ENCODE results near the gene SKAP1.

GRCh38 chr17:48432820-48433775 lies 3.1 kb upstream of the SKAP1 start:
- TF ChIP-seq CTCF (conservative IDR thresholded peaks at IDR 0.05 in 1 of 2, IDR thresholded peaks at IDR 0.05 in 1 of 2; ENCODE audit: extremely low read depth in 1 of 2, insufficient read depth in 1 of 2, low read depth in 1 of 2, low read length in 2 of 2) (no peak), EZH2 (IDR thresholded peaks at IDR 0.05; ENCODE audit: borderline replicate concordance, low read length) (no peak)

Data from mammary epithelial cell (primary cell).